Activated CD4-positive, alpha-beta T cell treated with anti-CD3 and anti-CD28 coated beads, Interleukin-2, amount 10 ng/mL, durations not matched to agents 24 days and 14 days (primary cell): Measurements from ENCODE around the gene PNPLA7. TPM values are rescaled to one million over a fixed set of nuclear protein-coding genes. Genes with fewer than 3 reads are reported as not detected.
"Not testable (repeated sequence)": the region's sequence is repeated elsewhere in the genome, so short reads cannot be mapped to it uniquely, and the experiment has no call there.

Experiments
- DNase-seq: peaks from one replicate; pipeline ENCODE4 v3.0.0; 2022
- H3K27ac Mint-ChIP-seq: one replicate; pipeline ENCODE4 v1.8.0; 2022; ENCODE audit warnings: mild to moderate bottlenecking, mixed read lengths
- H3K27me3 Mint-ChIP-seq: one replicate; pipeline ENCODE4 v1.8.0; 2022; ENCODE audit warnings: mixed read lengths
- H3K36me3 Mint-ChIP-seq: one replicate; pipeline ENCODE4 v1.8.0; 2022; ENCODE audit warnings: low read depth, mild to moderate bottlenecking, mixed read lengths
- H3K4me1 Mint-ChIP-seq: one replicate; pipeline ENCODE4 v1.8.0; 2021; ENCODE audit warnings: mixed read lengths
- H3K4me3 Mint-ChIP-seq: one replicate; pipeline ENCODE4 v1.8.0; 2022; ENCODE audit warnings: mild to moderate bottlenecking, moderate library complexity, mixed read lengths
- H3K9me3 Mint-ChIP-seq: one replicate; pipeline ENCODE4 v1.8.0; 2021; ENCODE audit warnings: mixed read lengths
- intact Hi-C: fragments of 100-400 bp; cut with micrococcal nuclease; formaldehyde crosslinking; loops from one replicate; pipeline ENCODE4 v1.15.1; 2023
- total RNA-seq: library from RNA; stranded (reverse); gene quantifications from 2 replicates; pipeline ENCODE4 v1.2.3, GENCODE V29; 2022

The PNPLA7 gene
- total RNA-seq, 1 donor from 2014 or later: 1.7 TPM

- Mint-ChIP-seq H3K27me3 (no peaks in the 10 kb centered on the region), H3K4me3 (peak overlapping the region; percentile 76), H3K9me3 (no peaks in the 10 kb centered on the region), H3K4me1 (peaks cover 27% of the 10 kb centered on the region), H3K27ac (no peak overlapping the region), H3K36me3 (peaks cover 28% of the 10 kb centered on the region)
- intact Hi-C loops: loop anchor here (5.0 to 10.0 kb wide), 3 partner anchors 98 to 972 kb away; partner anchors contain the start of genes CCDC183, MRPL41, PNPLA7 and SEC16A
- DNase-seq: no peak
Measured at GRCh38 chr9:137454597-137455358, 95.4 kb downstream of the PNPLA7 start.

GRCh38 chr9:137454145-137454596 is 96.0 kb downstream of the PNPLA7 start:
- H3K9me3 Mint-ChIP-seq: no peaks in the 10 kb centered on the region
- peak overlapping the region; percentile 76 for H3K4me3 Mint-ChIP-seq
- no peak overlapping the region for H3K27ac Mint-ChIP-seq
- intact Hi-C loops: loop anchor here (5.0 to 10.0 kb wide), 2 partner anchors 659 to 972 kb away; partner anchors contain the start of genes CCDC183, SEC16A and TMEM141
- H3K4me1 Mint-ChIP-seq: peaks cover 25% of the 10 kb centered on the region
- peaks cover 33% of the 10 kb centered on the region for H3K36me3 Mint-ChIP-seq
- no peaks in the 10 kb centered on the region for H3K27me3 Mint-ChIP-seq
- peak; percentile 89 for DNase-seq

- peaks cover 25% of the 10 kb centered on the region for H3K4me1 Mint-ChIP-seq
- H3K9me3 Mint-ChIP-seq: no peaks in the 10 kb centered on the region
- H3K27ac Mint-ChIP-seq: no peak overlapping the region
- peak overlapping the region; percentile 61 for H3K4me3 Mint-ChIP-seq
- DNase-seq: peak; percentile 90
- no peaks in the 10 kb centered on the region for H3K27me3 Mint-ChIP-seq
- intact Hi-C loops: loop anchor here (5.0 to 10.0 kb wide), 2 partner anchors 659 to 971 kb away; partner anchors contain the start of genes CCDC183, SEC16A and TMEM141
- peaks cover 34% of the 10 kb centered on the region for H3K36me3 Mint-ChIP-seq
Measured at GRCh38 chr9:137453643-137454081, 96.5 kb downstream of the PNPLA7 start.

- intact Hi-C loops: loop anchor here (5.0 to 10.0 kb wide), 2 partner anchors 658 to 971 kb away; partner anchors contain the start of genes CCDC183, SEC16A and TMEM141
- H3K27me3 Mint-ChIP-seq: no peaks in the 10 kb centered on the region
- no peaks in the 10 kb centered on the region for H3K9me3 Mint-ChIP-seq
- DNase-seq: peak; percentile 62
- no peak overlapping the region for H3K4me3 Mint-ChIP-seq
- no peak overlapping the region for H3K27ac Mint-ChIP-seq
- H3K36me3 Mint-ChIP-seq: peaks cover 34% of the 10 kb centered on the region
- H3K4me1 Mint-ChIP-seq: peaks cover 25% of the 10 kb centered on the region
Measured at GRCh38 chr9:137452761-137453642, 97.2 kb downstream of the PNPLA7 start.

GRCh38 chr9:137452006-137452760 is 98.0 kb downstream of the PNPLA7 start:
- Mint-ChIP-seq H3K27me3 (no peaks in the 10 kb centered on the region), H3K36me3 (peaks cover 34% of the 10 kb centered on the region), H3K27ac (peak overlapping the region; percentile 19), H3K9me3 (no peaks in the 10 kb centered on the region), H3K4me1 (peaks cover 25% of the 10 kb centered on the region), H3K4me3 (peak overlapping the region; percentile 52)
- intact Hi-C loops: loop anchor here (5.0 to 10.0 kb wide), 2 partner anchors 657 to 970 kb away; partner anchors contain the start of genes CCDC183, SEC16A and TMEM141
- peak; percentile 58 for DNase-seq

GRCh38 chr9:137451264-137452005 is 98.8 kb downstream of the PNPLA7 start:
- H3K4me1 Mint-ChIP-seq: peaks cover 21% of the 10 kb centered on the region
- not testable (repeated sequence) for H3K27me3 Mint-ChIP-seq, H3K9me3 Mint-ChIP-seq, DNase-seq, H3K27ac Mint-ChIP-seq, H3K4me3 Mint-ChIP-seq
- intact Hi-C loops: loop anchor here (5.0 to 10.0 kb wide), 2 partner anchors 657 to 969 kb away; partner anchors contain the start of genes CCDC183, SEC16A and TMEM141
- H3K36me3 Mint-ChIP-seq: peaks cover 31% of the 10 kb centered on the region

GRCh38 chr9:137450539-137451222 is 99.5 kb downstream of the PNPLA7 start:
- not testable (repeated sequence) for H3K4me3 Mint-ChIP-seq

GRCh38 chr9:137449931-137450538 is 100.2 kb downstream of the PNPLA7 start:
- Mint-ChIP-seq H3K4me3 (no peak overlapping the region), H3K27me3 (no peaks in the 10 kb centered on the region), H3K27ac (peak overlapping the region; percentile 48), H3K36me3 (peaks cover 27% of the 10 kb centered on the region), H3K9me3 (no peaks in the 10 kb centered on the region), H3K4me1 (peaks cover 22% of the 10 kb centered on the region)
- intact Hi-C loops: loop anchor here (5.0 to 10.0 kb wide), 2 partner anchors 655 to 968 kb away; partner anchors contain the start of genes CCDC183, SEC16A and TMEM141
- DNase-seq: peak; percentile 79

More at GRCh38 chr9:137450539-137451222, 99.5 kb downstream of the PNPLA7 start:
- H3K4me1 Mint-ChIP-seq: peaks cover 19% of the 10 kb centered on the region
- H3K27ac Mint-ChIP-seq, H3K27me3 Mint-ChIP-seq, H3K9me3 Mint-ChIP-seq: not testable (repeated sequence)
- H3K36me3 Mint-ChIP-seq: peaks cover 28% of the 10 kb centered on the region
- DNase-seq: peak; percentile 71
- intact Hi-C loops: loop anchor here (5.0 to 10.0 kb wide), 2 partner anchors 656 to 968 kb away; partner anchors contain the start of genes CCDC183, SEC16A and TMEM141

- intact Hi-C loops: no loop called here
- no peaks in the 10 kb centered on the region for H3K9me3 Mint-ChIP-seq
- peaks cover 18% of the 10 kb centered on the region for H3K4me1 Mint-ChIP-seq
- H3K4me3 Mint-ChIP-seq: no peak overlapping the region
- DNase-seq: no peak
- H3K27ac Mint-ChIP-seq: no peak overlapping the region
- H3K36me3 Mint-ChIP-seq: peaks cover 24% of the 10 kb centered on the region
- H3K27me3 Mint-ChIP-seq: no peaks in the 10 kb centered on the region
Measured at GRCh38 chr9:137449081-137449844, 100.9 kb downstream of the PNPLA7 start.

- Mint-ChIP-seq H3K4me1 (peaks cover 16% of the 10 kb centered on the region), H3K4me3 (no peak overlapping the region), H3K27me3 (peaks cover 3% of the 10 kb centered on the region), H3K36me3 (peaks cover 21% of the 10 kb centered on the region), H3K9me3 (no peaks in the 10 kb centered on the region), H3K27ac (no peak overlapping the region)
- DNase-seq: no peak
- intact Hi-C loops: no loop called here
Measured at GRCh38 chr9:137448602-137448962, 101.6 kb downstream of the PNPLA7 start.
